ENCODE results near the gene ZCWPW1. TPM values are rescaled to one million over a fixed set of nuclear protein-coding genes. Genes with fewer than 3 reads are reported as not detected.

Gene ZCWPW1
- polyA plus RNA-seq, 1 of the 3 experiments (the other 2 are of a cell fraction): 4.1 TPM

DNA sequence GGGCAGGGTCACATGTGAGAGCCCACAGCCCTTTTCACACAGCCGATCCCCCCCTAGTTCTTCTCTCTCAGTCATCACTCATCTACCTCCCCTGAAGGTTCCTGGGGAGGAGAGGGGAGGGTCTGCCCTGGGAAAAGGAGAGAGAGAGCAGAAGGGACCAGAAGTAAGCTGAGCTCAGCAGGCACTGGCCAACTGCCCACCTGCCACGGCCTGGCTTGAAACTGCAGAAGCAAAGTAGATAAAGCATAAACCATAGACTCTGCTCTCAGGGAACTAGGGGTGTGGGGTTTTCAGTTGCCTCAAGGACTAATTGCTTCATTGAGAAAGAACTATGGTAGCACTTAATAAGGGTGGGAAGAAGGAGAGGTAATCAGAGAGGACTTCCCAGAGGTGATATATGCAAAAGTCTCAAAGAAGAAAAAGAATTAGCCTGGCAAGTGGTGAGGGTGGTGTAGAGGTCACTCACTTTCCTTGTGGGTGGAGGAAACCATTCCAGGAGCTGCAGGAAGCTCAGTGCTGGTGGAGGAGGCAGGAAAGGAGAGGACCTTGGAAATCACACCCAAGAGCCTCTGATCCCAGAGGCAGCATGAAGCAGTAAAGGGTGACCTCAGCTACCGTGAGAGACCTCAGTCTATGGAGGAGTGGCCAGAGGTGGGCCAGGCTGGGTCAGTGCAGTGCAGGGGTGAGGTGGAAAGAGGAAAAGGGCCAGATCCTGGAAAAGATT, 38.1 kb downstream of the ZCWPW1 start:
- Histone ChIP-seq H3K27ac (ENCODE audit: low read depth in 2 of 2, low read length in 1 of 2) (no peak overlapping the region), H3K4me2 (no peak overlapping the region), H3K9me2 (no peaks in the 10 kb centered on the region), H3K79me2 (ENCODE audit: insufficient read depth) (no peaks in the 10 kb centered on the region), H3K36me3 (replicated peaks in 1 of 2; ENCODE audit: control insufficient read depth in 1 of 2, insufficient read depth in 2 of 2, low read length in 1 of 2) (no peaks in the 10 kb centered on the region), H3K4me3 (ENCODE audit: low read depth in 2 of 2, low read length in 1 of 2) (no peak overlapping the region), H3K27me3 (ENCODE audit: insufficient read depth) (no peaks in the 10 kb centered on the region; the same call in 1 of the 2 replicates), H3K4me1 (ENCODE audit: control insufficient read depth in 1 of 2, insufficient read depth in 2 of 2, low read depth in 1 of 2, low read length in 1 of 2) (peaks cover 0 to 3% of the 10 kb centered on the region in 2 experiments; a peak in 1 of 4 replicates), H3K9ac (no peak overlapping the region), H3F3A (replicated peaks; ENCODE audit: insufficient read depth) (no peaks in the 10 kb centered on the region), H2AFZ (ENCODE audit: low read depth) (no peak overlapping the region), H3K9me3 (no peaks in the 10 kb centered on the region), H4K20me1 (ENCODE audit: insufficient read depth) (no peaks in the 10 kb centered on the region)
- TF ChIP-seq GABPA (IDR thresholded peaks at IDR 0.05; ENCODE audit: low read depth) (no peak), CHD2 (IDR thresholded peaks at IDR 0.05; ENCODE audit: low read length, partially characterized antibody) (no peak), EZH2phosphoT487 (IDR thresholded peaks at IDR 0.05; ENCODE audit: borderline replicate concordance, low read depth) (no peak)
- DNase-seq: no peak
- CTCF ChIA-PET: interaction anchor here (0.9 to 6.0 kb wide), 2 partner anchors 17 to 260 kb away, joined by 3 to 39 read pairs; no protein-coding TSS in a partner anchor
- WGBS (ENCODE audit: low lambda C conversion rate): 68% methylated on average over 3 of the region's 3 CpGs
- POLR2A ChIA-PET: no interaction called here

DNA sequence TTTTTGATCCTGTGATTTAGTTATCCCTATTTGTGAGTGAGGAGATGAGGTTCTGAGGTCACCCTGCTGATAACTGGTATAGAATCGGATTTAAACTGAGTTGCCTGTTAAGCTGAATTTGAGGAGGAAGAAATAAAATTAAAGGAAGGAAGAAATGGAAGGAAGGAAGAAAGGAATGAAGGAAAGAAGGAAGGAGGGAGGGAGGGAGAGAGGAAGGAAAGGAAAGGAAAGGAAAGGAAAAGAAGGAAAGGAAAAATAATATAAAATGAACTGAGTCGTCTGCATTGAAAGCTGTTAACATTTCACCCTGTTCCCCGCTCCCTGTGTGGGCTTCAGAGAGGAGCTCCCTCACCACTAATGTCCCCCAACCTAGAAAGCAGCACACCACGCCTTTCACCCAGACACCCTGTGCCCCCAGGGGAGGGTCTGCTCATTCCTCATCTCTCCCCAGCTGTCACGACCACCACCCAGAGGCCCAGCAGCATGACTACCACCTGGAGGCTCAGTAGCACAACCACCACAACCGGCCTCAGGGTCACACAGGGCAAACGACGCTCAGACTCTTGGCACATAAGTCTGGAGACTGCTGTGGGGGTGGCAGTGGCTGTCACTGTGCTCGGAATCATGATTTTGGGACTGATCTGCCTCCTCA, 38.9 kb downstream of the ZCWPW1 start:
- Histone ChIP-seq H2AFZ (ENCODE audit: low read depth) (no peak overlapping the region), H3K4me1 (ENCODE audit: control insufficient read depth in 1 of 2, insufficient read depth in 2 of 2, low read depth in 1 of 2, low read length in 1 of 2) (peaks cover 0 to 3% of the 10 kb centered on the region in 2 experiments; a peak in 1 of 4 replicates), H3K36me3 (replicated peaks in 1 of 2; ENCODE audit: control insufficient read depth in 1 of 2, insufficient read depth in 2 of 2, low read length in 1 of 2) (no peaks in the 10 kb centered on the region), H3K9me3 (no peaks in the 10 kb centered on the region), H3K9me2 (no peaks in the 10 kb centered on the region), H3K4me3 (ENCODE audit: low read depth in 2 of 2, low read length in 1 of 2) (no peak overlapping the region), H3K27ac (ENCODE audit: low read depth in 2 of 2, low read length in 1 of 2) (no peak overlapping the region), H3F3A (replicated peaks; ENCODE audit: insufficient read depth) (no peaks in the 10 kb centered on the region), H3K79me2 (ENCODE audit: insufficient read depth) (no peaks in the 10 kb centered on the region), H3K27me3 (ENCODE audit: insufficient read depth) (no peaks in the 10 kb centered on the region; the same call in 1 of the 2 replicates), H3K4me2 (no peak overlapping the region), H4K20me1 (ENCODE audit: insufficient read depth) (no peaks in the 10 kb centered on the region), H3K9ac (no peak overlapping the region)
- WGBS (ENCODE audit: low lambda C conversion rate): 63% methylated on average over 9 of the region's 9 CpGs
- TF ChIP-seq YY1 (IDR thresholded peaks at IDR 0.05; ENCODE audit: low read depth) (no peak), TAF1 (IDR thresholded peaks at IDR 0.05; ENCODE audit: borderline replicate concordance, low read depth, low read length) (no peak), ELF1 (IDR thresholded peaks at IDR 0.05) (no peak), FOXM1 (IDR thresholded peaks at IDR 0.05; ENCODE audit: low read depth) (no peak), FOSL2 (IDR thresholded peaks at IDR 0.05; ENCODE audit: borderline replicate concordance, low read depth) (no peak), EZH2phosphoT487 (IDR thresholded peaks at IDR 0.05; ENCODE audit: borderline replicate concordance, low read depth) (no peak), EP300 (IDR thresholded peaks at IDR 0.05; ENCODE audit: borderline replicate concordance in 1 of 2, low read depth in 1 of 2, low read length in 1 of 2) (no peak), TCF12 (IDR thresholded peaks at IDR 0.05) (no peak), NFIC (IDR thresholded peaks at IDR 0.05; ENCODE audit: borderline replicate concordance) (no peak)
- TF ChIP-seq, protein P1, sequence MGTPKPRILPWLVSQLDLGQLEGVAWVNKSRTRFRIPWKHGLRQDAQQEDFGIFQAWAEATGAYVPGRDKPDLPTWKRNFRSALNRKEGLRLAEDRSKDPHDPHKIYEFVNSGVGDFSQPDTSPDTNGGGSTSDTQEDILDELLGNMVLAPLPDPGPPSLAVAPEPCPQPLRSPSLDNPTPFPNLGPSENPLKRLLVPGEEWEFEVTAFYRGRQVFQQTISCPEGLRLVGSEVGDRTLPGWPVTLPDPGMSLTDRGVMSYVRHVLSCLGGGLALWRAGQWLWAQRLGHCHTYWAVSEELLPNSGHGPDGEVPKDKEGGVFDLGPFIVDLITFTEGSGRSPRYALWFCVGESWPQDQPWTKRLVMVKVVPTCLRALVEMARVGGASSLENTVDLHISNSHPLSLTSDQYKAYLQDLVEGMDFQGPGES (IDR thresholded peaks at IDR 0.05; ENCODE audit: low read depth, low read length): no peak
- TF ChIP-seq, protein P2, sequence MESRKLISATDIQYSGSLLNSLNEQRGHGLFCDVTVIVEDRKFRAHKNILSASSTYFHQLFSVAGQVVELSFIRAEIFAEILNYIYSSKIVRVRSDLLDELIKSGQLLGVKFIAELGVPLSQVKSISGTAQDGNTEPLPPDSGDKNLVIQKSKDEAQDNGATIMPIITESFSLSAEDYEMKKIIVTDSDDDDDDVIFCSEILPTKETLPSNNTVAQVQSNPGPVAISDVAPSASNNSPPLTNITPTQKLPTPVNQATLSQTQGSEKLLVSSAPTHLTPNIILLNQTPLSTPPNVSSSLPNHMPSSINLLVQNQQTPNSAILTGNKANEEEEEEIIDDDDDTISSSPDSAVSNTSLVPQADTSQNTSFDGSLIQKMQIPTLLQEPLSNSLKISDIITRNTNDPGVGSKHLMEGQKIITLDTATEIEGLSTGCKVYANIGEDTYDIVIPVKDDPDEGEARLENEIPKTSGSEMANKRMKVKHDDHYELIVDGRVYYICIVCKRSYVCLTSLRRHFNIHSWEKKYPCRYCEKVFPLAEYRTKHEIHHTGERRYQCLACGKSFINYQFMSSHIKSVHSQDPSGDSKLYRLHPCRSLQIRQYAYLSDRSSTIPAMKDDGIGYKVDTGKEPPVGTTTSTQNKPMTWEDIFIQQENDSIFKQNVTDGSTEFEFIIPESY (IDR thresholded peaks at IDR 0.05; ENCODE audit: borderline replicate concordance, low read depth): no peak
- ChIA-PET POLR2A (no interaction called here), CTCF (interaction anchor here (6.0 kb wide), 1 partner anchor 18 kb away, joined by 39 read pairs; no protein-coding TSS in a partner anchor)
- no peak for DNase-seq

All from SK-N-SH (cell line).